Muscle layer of colon (tissue), 2 donors: ENCODE results near the gene HMGN1.

Experiments
- H3K27ac ChIP-seq: one replicate; pipeline ENCODE4 v1.7.0; 2013; ENCODE audit warnings: low read depth, mild to moderate bottlenecking, low read length, moderate library complexity
- H3K27me3 ChIP-seq, 2 donors: one replicate each; pipeline ENCODE4 v1.7.0; 2013; ENCODE audit warnings: low read length in 2 of 2, mild to moderate bottlenecking in 2 of 2; ENCODE audit not compliant: insufficient read depth in 2 of 2, control insufficient read depth in 1 of 2
- H3K36me3 ChIP-seq: one replicate; pipeline ENCODE4 v1.7.0; 2013; ENCODE audit warnings: mild to moderate bottlenecking, low read length; ENCODE audit not compliant: insufficient read depth
- H3K4me1 ChIP-seq: one replicate; pipeline ENCODE4 v1.7.0; 2013; ENCODE audit warnings: mild to moderate bottlenecking, low read length; ENCODE audit not compliant: insufficient read depth
- H3K4me3 ChIP-seq, 2 donors: one replicate each; pipeline ENCODE4 v1.7.0; 2013; ENCODE audit warnings: low read length in 2 of 2, low read depth in 1 of 2, mild to moderate bottlenecking in 1 of 2, moderate library complexity in 1 of 2
- H3K9ac ChIP-seq: one replicate; pipeline ENCODE4 v1.7.0; 2013; ENCODE audit warnings: low read length
- H3K9me3 ChIP-seq: one replicate; pipeline ENCODE4 v1.7.0; 2013; ENCODE audit warnings: mild to moderate bottlenecking, low read length
- donor health status: abdominal sarcoma.
- donor health status: Adenocarcinoma of cecum.

HMGN1 gene

GRCh38 chr21:39313042-39313570, 35.8 kb downstream of the HMGN1 start:
- peak overlapping the region; percentile 70 to 73 for H3K4me3 ChIP-seq
- peak overlapping the region; percentile 61 for H3K9ac ChIP-seq
- peaks cover 13% of the 10 kb centered on the region for H3K4me1 ChIP-seq
- peak overlapping the region; percentile 94 for H3K27ac ChIP-seq
- no peaks in the 10 kb centered on the region for H3K9me3 ChIP-seq
- H3K27me3 ChIP-seq = no peaks in the 10 kb centered on the region
- H3K36me3 ChIP-seq = peaks cover 9% of the 10 kb centered on the region

GRCh38 chr21:39312112-39313041, 36.5 kb downstream of the HMGN1 start:
- Histone ChIP-seq H3K9ac (no peak overlapping the region), H3K27ac (peak overlapping the region; percentile 82), H3K9me3 (no peaks in the 10 kb centered on the region), H3K36me3 (peaks cover 9% of the 10 kb centered on the region), H3K27me3 (no peaks in the 10 kb centered on the region), H3K4me3 (peak overlapping the region; percentile 45 to 70), H3K4me1 (peaks cover 13% of the 10 kb centered on the region)

- Histone ChIP-seq H3K27ac (no peak overlapping the region), H3K9ac (no peak overlapping the region), H3K36me3 (peaks cover 9% of the 10 kb centered on the region), H3K4me1 (peaks cover 13% of the 10 kb centered on the region), H3K4me3 (no peak overlapping the region), H3K27me3 (no peaks in the 10 kb centered on the region), H3K9me3 (no peaks in the 10 kb centered on the region)
Measured at GRCh38 chr21:39311164-39311563, 37.7 kb downstream of the HMGN1 start.

DNA sequence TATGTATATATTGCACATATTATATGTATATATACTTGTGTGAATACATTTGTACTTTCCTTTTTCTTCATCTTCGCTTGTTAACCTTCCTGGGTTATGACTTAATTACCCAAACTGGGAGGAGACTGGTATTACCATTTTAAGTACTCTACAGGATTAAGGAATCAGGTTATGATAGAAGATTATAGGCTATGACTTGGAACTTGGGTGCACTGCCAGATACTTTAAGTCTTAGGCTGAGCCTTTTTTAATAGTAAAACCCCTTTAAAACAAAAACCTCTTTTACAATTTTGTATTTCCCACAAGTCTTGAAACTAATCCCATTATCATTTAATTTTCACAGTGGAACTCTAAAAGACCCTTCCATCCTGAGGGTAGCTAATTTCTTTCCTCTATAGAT, 41.4 kb downstream of the HMGN1 start:
- no peak overlapping the region for H3K9ac ChIP-seq
- no peaks in the 10 kb centered on the region for H3K9me3 ChIP-seq
- H3K27me3 ChIP-seq = no peaks in the 10 kb centered on the region
- H3K27ac ChIP-seq = no peak overlapping the region
- no peak overlapping the region for H3K4me3 ChIP-seq
- peaks cover 7% of the 10 kb centered on the region for H3K4me1 ChIP-seq
- peaks cover 9% of the 10 kb centered on the region for H3K36me3 ChIP-seq

DNA sequence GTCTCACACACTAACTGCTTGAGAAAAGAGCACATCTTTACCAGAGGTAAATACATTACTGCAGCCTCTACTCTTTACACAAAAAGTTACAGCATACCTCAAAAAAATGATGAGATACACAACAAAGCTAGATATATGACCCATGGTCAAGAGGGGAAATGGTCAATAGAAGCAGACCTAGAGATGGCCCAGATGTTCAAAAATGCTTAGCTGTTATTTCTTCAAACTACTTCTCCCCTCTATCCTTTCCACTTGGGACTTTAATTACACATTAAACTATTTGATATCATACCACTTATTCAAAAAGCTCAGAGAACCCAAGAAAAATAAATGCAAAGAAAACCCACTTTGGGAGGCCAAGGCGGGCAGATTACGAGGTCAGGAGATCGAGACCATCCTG, 48.3 kb downstream of the HMGN1 start:
- Histone ChIP-seq H3K9ac (no peak overlapping the region), H3K4me1 (no peaks in the 10 kb centered on the region), H3K9me3 (peaks cover 9% of the 10 kb centered on the region), H3K27me3 (no peaks in the 10 kb centered on the region), H3K27ac (no peak overlapping the region), H3K36me3 (peaks cover 27% of the 10 kb centered on the region), H3K4me3 (no peak overlapping the region)

- Histone ChIP-seq H3K27ac (no peak overlapping the region), H3K9ac (no peak overlapping the region), H3K27me3 (no peaks in the 10 kb centered on the region), H3K36me3 (peaks cover 55% of the 10 kb centered on the region), H3K9me3 (peaks cover 9% of the 10 kb centered on the region), H3K4me3 (no peak overlapping the region), H3K4me1 (no peaks in the 10 kb centered on the region)
Measured at GRCh38 chr21:39296891-39297290, 52.0 kb downstream of the HMGN1 start.
